Hepatocyte (in vitro differentiated cells): ENCODE measurements around the gene MOK. TPM values are rescaled to one million over a fixed set of nuclear protein-coding genes. Genes with fewer than 3 reads are reported as not detected.

Experiments
- DNase-seq: peaks from one replicate; pipeline ENCODE4 v3.0.0-alpha.2; 2016; ENCODE audit warnings: low spot score
- H2AFZ ChIP-seq: fragments of 200-600 bp; sonication (generic); 2 replicates; pipeline ENCODE4 v1.6.0; 2016; ENCODE audit warnings: antibody characterized with exemption, mild to moderate bottlenecking
- H3K27ac ChIP-seq: fragments of 200-600 bp; sonication (generic); 2 replicates; pipeline ENCODE4 v1.5.1; 2016; ENCODE audit warnings: mild to moderate bottlenecking
- H3K27me3 ChIP-seq: fragments of 200-600 bp; sonication (generic); 2 replicates; pipeline ENCODE4 v1.6.1; 2016
- H3K36me3 ChIP-seq: fragments of 200-600 bp; sonication (generic); replicated peaks from 2 replicates; pipeline ENCODE4 v1.5.1; 2016; ENCODE audit warnings: low read depth; ENCODE audit not compliant: insufficient read depth
- H3K4me1 ChIP-seq: fragments of 200-600 bp; sonication (generic); 2 replicates; pipeline ENCODE4 v1.5.1; 2016; ENCODE audit warnings: mild to moderate bottlenecking, moderate library complexity; ENCODE audit not compliant: insufficient read depth
- H3K4me2 ChIP-seq: fragments of 200-600 bp; sonication (generic); 2 replicates; pipeline ENCODE4 v1.6.0; 2016
- H3K4me3 ChIP-seq: fragments of 200-600 bp; sonication (generic); 2 replicates; pipeline ENCODE4 v1.5.1; 2016; ENCODE audit warnings: mild to moderate bottlenecking
- H3K79me2 ChIP-seq: fragments of 200-600 bp; sonication (generic); 2 replicates; pipeline ENCODE4 v1.6.0; 2017; ENCODE audit warnings: mild to moderate bottlenecking
- H3K9me2 ChIP-seq: fragments of 200-600 bp; sonication (generic); replicated peaks from 2 replicates; pipeline ENCODE4 v1.6.0; 2017; ENCODE audit warnings: mild to moderate bottlenecking; ENCODE audit not compliant: insufficient read depth
- H3K9me3 ChIP-seq: fragments of 200-600 bp; sonication (generic); 2 replicates; pipeline ENCODE4 v1.5.1; 2016; ENCODE audit warnings: low read depth, mild to moderate bottlenecking
- H4K20me1 ChIP-seq: fragments of 200-600 bp; sonication (generic); 2 replicates; pipeline ENCODE4 v1.6.0; 2016; ENCODE audit warnings: mild to moderate bottlenecking; ENCODE audit not compliant: insufficient read depth, poor library complexity, severe bottlenecking
- EZH2 ChIP-seq: fragments of 200-600 bp; sonication (generic); IDR thresholded peaks from 2 replicates; pipeline ENCODE4 v1.6.1; 2016; ENCODE audit warnings: antibody characterized with exemption, mild to moderate bottlenecking, borderline replicate concordance
- EZH2phosphoT487 ChIP-seq: fragments of 200-600 bp; sonication (generic); IDR thresholded peaks from one replicate; pipeline ENCODE4 v1.6.1; 2018; ENCODE audit warnings: antibody characterized with exemption, mild to moderate bottlenecking, low read depth, moderate library complexity; ENCODE audit not compliant: unreplicated experiment, severe bottlenecking
- WGBS: methylation state at CpG from one replicate; pipeline ENCODE4 v1.1.6; 2016; ENCODE audit warnings: low lambda C conversion rate; ENCODE audit errors: missing lambda C conversion rate; 5-methylcytosine and 5-hydroxymethylcytosine counted together
- polyA plus RNA-seq: library from polyadenylated mRNA; unstranded; fragments of >200 nt; fragmentation: Nextera tagmentation; extraction: Ambion mirVana; gene quantifications from 2 replicates; pipeline ENCODE4 v1.2.1, GENCODE V29; 2016
- total RNA-seq: library from RNA; depleted of rRNA; stranded (reverse); fragments of >200 nt; gene quantifications from 2 replicates; pipeline ENCODE4 v1.2.3, GENCODE V29; 2014
- TF ChIP-seq, protein P1 (sequence below): fragments of 200-600 bp; sonication (generic); IDR thresholded peaks from 2 replicates; pipeline ENCODE4 v1.5.1; 2016; ENCODE audit warnings: antibody characterized with exemption, mild to moderate bottlenecking; ENCODE audit not compliant: poor library complexity

Gene MOK
- total and polyA plus RNA-seq, 2 experiments from 2014 or later: 9.3 to 13.5 TPM

DNA sequence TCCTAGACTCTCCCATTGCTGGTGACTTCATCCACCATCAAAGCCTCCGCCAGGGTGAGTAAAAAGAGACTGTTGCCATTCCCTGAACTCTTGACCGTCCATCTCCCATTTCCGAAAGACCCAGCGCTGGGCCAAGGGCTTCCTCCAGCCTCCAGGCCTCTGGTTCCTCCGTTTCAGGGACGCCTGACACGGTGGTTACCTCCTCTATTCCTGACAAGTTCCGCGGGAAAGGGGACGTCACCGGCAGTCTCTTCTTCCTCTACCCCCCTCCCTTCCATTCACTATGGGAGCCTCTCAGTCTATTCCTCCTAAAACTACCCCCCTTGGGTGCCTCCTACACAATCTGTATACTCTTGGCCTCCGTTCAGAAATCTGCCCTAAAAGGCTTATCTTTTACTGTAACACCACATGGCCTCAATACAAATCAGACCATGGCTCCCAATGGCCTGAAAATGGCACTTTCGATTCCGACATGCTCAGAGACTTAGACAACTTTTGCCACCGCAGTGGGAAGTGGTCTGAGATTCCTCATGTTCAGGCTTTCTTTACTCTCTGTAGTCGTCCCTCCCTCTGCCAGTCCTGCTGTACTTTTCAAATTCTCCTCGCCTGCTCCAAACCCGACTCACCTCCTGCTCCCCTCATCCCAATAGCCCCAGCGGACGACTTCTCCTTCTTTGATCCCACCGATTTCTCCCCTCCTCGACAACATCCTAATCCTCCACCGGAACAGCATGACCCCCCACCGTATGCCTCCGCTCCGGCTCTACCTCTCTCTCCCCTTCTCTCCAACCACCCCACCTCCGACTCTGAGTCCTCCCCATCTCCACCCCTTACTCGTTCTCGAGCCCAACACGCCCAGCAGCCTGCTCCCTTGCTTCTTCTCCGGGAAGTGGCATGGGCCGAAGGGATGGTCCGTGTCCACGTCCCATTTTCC, 70.4 kb downstream of the MOK start:
- H3K36me3 ChIP-seq: no peaks in the 10 kb centered on the region
- 86% methylated on average over 34 of the region's 34 CpGs for WGBS
- no peak overlapping the region for H3K27ac ChIP-seq
- no peaks in the 10 kb centered on the region for H3K27me3 ChIP-seq
- H3K4me2 ChIP-seq: no peak overlapping the region
- H3K79me2 ChIP-seq: no peaks in the 10 kb centered on the region
- no peak overlapping the region for H3K4me3 ChIP-seq
- no peaks in the 10 kb centered on the region for H3K9me3 ChIP-seq
- no peaks in the 10 kb centered on the region for H4K20me1 ChIP-seq
- H3K9me2 ChIP-seq: no peaks in the 10 kb centered on the region
- no peak for TF ChIP-seq EZH2phosphoT487
- TF ChIP-seq, protein P1, sequence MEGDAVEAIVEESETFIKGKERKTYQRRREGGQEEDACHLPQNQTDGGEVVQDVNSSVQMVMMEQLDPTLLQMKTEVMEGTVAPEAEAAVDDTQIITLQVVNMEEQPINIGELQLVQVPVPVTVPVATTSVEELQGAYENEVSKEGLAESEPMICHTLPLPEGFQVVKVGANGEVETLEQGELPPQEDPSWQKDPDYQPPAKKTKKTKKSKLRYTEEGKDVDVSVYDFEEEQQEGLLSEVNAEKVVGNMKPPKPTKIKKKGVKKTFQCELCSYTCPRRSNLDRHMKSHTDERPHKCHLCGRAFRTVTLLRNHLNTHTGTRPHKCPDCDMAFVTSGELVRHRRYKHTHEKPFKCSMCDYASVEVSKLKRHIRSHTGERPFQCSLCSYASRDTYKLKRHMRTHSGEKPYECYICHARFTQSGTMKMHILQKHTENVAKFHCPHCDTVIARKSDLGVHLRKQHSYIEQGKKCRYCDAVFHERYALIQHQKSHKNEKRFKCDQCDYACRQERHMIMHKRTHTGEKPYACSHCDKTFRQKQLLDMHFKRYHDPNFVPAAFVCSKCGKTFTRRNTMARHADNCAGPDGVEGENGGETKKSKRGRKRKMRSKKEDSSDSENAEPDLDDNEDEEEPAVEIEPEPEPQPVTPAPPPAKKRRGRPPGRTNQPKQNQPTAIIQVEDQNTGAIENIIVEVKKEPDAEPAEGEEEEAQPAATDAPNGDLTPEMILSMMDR: no peak
- no peak for TF ChIP-seq EZH2
- no peak for DNase-seq
- no peak overlapping the region for H2AFZ ChIP-seq
- no peaks in the 10 kb centered on the region for H3K4me1 ChIP-seq

DNA sequence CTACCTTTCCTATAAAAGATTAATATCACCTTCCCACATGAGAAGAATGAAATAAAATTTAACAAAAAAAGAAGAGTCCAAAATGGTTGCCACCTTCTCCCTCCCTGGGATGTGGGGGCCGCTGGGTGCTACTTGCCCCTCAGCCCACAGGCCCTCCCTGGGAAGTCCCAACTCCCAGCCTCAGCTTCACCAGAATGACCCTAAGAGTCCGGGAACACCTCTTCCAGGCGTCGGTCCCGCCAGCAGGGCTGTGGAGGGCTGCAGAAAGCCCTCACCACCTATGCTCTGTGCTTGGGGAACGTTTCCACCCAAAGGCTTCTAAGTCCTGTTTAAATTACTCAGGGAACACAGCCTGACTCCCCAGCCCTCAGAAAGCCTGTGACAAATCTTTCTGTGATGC, 71.9 kb downstream of the MOK start:
- H3K79me2 ChIP-seq: no peaks in the 10 kb centered on the region
- no peaks in the 10 kb centered on the region for H3K36me3 ChIP-seq
- H3K4me3 ChIP-seq: no peak overlapping the region
- H3K9me3 ChIP-seq: no peaks in the 10 kb centered on the region
- no peak for DNase-seq
- 90% methylated on average over 6 of the region's 6 CpGs for WGBS
- no peak overlapping the region for H2AFZ ChIP-seq
- no peaks in the 10 kb centered on the region for H3K27me3 ChIP-seq
- no peaks in the 10 kb centered on the region for H4K20me1 ChIP-seq
- no peak overlapping the region for H3K4me2 ChIP-seq
- TF ChIP-seq EZH2phosphoT487 (no peak), EZH2 (no peak)
- TF ChIP-seq, protein P1: no peak
- no peaks in the 10 kb centered on the region for H3K4me1 ChIP-seq
- no peak overlapping the region for H3K27ac ChIP-seq
- no peaks in the 10 kb centered on the region for H3K9me2 ChIP-seq

DNA sequence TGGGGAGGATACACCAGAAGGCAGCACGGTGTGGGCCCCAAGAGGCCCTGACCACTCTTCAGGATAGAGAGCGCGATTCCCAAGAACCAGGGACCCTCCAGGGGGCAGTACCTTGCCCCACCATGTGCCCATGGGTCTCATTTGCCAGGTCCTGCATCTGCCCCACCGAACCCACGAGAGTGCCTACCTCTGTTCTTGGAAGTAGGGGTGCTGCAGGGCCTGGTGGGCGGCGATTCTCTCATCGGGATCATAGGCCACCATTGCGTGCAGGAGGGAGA, 72.7 kb downstream of the MOK start:
- TF ChIP-seq, protein P1: no peak
- no peak for TF ChIP-seq EZH2
- TF ChIP-seq EZH2phosphoT487: no peak
- Histone ChIP-seq H3K4me2 (no peak overlapping the region), H3K27ac (no peak overlapping the region), H3K9me2 (no peaks in the 10 kb centered on the region), H3K9me3 (no peaks in the 10 kb centered on the region), H3K27me3 (no peaks in the 10 kb centered on the region), H3K79me2 (no peaks in the 10 kb centered on the region), H2AFZ (no peak overlapping the region), H3K36me3 (no peaks in the 10 kb centered on the region), H3K4me3 (no peak overlapping the region), H4K20me1 (no peaks in the 10 kb centered on the region), H3K4me1 (no peaks in the 10 kb centered on the region)
- no peak for DNase-seq
- 94% methylated on average over 9 of the region's 9 CpGs for WGBS
